RPMI7951 (cell line): Measurements from ENCODE around the gene BMPER. TPM values are rescaled to one million over a fixed set of nuclear protein-coding genes. Genes with fewer than 3 reads are reported as not detected.

Experiments used
- DNase-seq: peaks from one replicate; pipeline ENCODE4 v3.0.0-alpha.2; 2012; ENCODE audit warnings: low read depth
- total RNA-seq: library from RNA; depleted of rRNA; stranded (reverse); fragments of >200 nt; shearing (Covaris generic); gene quantifications from 2 replicates; pipeline ENCODE4 v1.2.3, GENCODE V29; 2014

BMPER gene
- total RNA-seq, 1 experiment from 2014 or later: 3.0 TPM

DNA sequence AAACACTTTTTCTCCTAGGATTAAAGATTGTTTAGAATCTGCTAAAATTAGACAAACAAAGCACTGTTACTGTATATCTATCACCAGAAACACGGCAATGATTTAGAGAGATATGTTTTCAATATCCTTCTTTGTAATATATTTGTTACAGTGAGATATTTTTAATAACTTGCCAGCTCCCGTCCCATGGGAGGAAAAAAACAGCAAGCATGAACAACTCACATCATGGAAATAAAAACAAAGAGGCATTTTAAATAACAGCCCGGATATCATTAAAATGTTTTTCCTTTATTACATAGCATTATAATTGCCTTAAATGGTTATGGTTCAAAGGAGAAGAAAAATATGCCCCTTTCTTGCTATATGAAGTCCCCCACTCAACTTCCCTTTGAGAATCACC lies 272.1 kb downstream of the BMPER start:
- DNase-seq: no peak

DNA sequence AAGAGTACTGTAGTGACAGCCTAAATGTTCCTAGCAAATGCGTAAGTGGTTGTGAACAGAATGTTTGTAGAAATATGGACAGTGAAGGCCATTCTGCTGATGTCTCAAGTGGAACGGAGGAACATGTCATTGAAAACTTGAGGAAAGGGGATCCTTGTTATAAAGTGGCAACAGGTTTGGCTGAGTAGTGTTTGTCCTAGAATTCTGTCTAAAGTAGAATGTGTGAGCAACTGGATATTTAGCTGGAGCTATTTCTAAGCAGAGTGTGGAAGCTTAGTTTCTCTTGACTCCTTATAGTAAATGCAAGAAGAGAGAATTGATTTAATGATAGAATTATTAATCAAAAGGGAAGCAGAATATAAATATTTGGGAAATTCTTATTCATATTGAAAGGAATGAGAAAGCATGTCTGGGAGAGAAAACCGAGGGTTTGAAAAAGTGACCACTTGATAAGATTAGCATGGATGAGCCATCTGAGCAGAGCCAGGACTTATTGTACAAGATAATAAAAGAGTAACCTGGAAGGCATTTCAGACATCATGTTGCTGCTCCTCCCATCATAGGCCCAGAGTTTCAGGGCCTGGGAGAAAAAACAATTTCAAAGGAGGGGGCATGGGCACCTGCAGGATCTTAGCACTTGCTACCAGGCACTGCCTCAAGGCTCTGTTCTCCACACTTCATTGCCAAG lies 276.1 kb downstream of the BMPER start:
- no peak for DNase-seq

DNA sequence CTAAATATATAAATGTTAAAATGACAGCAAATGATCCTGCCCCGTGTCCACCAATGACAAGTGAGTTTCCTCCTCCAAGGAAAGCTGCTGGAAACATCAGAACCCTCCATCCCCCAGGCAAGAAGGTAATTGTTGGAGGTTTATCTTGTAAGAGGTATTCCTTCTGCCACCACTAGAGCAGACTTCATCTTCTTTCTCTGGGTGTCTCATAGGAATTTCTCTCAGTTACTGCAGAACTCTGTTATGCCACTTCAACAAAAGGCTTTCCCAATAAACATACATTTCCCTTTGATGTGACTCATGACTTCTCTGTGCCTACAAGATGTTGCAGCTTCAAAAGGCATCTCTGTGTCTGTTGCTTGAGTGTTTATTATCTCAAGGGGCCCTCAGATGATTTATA lies 279.1 kb downstream of the BMPER start:
- DNase-seq: peak; percentile 41

DNA sequence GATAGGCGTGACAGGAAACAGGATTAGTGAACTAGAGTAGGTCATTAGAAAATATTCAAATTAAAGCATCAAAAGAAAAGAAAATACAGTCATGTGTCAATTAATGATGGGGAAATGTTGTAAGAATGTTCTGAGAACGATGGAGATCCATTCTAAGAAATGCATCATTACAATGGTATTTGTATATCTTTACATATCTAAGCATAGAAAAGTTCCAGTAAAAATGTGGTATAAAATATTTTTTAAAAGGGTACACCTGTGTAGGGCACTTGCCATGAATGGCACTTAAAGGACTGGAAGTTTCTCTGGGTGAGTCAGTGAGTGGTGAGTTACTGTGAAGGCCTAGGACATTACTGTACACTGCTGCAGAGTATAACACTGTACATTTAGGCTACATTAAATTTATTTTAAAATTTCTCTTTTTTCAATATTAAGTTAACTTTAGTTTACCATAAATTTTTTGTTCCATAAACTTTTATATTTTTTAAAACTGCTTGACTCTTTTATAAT lies 282.5 kb downstream of the BMPER start:
- no peak for DNase-seq

DNA sequence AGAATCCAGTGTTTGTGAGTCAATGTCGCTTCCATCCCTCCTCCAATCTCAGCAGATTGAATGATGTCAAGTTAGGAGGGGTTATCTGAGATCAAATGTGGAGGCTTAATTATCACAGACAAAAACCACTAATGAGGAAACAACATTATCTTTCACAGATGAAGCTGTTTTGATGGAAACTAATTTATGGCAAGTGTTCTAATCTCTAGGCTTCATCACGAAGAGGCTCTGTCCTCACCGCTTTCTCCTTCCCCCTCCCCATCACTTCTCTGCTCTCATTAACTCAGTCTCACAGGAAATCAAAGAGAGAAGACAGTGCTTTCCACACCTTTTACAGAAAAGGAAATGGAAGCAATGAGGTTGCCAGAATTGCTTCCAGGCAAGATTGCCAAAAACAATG lies 283.7 kb downstream of the BMPER start:
- no peak for DNase-seq

GRCh38 chr7:34190299-34190698 lies 285.0 kb downstream of the BMPER start:
- no peak for DNase-seq

DNA sequence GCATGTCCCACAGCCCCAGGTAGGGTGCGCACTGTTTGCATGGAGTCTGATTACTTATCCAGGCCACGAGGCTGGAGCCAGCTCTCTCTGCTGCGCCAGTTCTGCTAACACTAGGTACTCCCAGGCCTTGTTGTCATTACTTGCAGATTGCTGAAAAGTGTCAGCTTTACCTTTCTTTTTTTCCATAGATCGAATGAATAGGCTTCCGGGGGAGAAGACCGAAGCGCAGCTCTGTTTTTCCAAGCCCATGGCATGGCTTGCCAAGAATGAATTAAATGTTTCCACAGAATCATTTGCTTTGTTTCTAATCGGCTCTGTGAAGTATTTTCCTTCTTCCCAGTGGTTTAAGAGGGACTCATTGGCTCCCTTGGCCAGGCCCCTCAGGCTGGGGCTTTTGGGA lies 285.8 kb downstream of the BMPER start:
- DNase-seq: no peak

DNA sequence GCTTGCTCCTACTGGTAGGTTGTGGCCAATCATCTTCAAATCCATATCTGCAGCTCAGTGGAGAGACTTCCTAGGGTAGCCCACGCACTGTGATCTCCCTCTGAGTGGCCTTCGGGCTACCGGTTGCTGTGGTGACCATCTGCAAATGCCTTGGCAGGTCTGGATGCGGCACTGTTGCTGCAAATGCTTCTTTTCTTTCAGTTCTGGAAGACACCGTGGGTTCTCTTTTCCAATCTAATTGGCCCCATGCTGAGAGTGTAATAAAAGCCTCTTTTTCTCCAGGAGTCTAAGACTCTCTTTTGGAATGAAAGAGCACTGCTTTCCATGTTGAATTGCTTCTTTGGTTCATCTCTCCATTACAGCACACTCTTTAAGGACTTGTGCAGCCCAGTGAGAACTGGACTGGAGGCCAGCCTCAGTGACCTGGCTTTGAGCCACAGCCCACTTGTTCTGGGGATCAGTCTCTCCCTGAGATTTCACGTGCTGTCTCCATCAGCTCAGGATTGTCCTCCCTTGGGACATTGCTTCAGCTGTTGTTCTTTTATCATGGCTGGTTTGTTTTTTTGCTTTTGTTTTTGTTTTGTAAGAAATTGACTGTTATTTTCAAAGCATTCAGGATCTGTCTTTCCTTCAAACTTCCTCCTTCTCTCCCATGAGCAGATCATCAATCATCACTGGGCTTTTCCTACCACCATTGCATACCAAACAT lies 286.6 kb downstream of the BMPER start:
- DNase-seq: peak; percentile 33

- DNase-seq: no peak
Observed at GRCh38 chr7:34192906-34193305, 287.6 kb downstream of the BMPER start.

DNA sequence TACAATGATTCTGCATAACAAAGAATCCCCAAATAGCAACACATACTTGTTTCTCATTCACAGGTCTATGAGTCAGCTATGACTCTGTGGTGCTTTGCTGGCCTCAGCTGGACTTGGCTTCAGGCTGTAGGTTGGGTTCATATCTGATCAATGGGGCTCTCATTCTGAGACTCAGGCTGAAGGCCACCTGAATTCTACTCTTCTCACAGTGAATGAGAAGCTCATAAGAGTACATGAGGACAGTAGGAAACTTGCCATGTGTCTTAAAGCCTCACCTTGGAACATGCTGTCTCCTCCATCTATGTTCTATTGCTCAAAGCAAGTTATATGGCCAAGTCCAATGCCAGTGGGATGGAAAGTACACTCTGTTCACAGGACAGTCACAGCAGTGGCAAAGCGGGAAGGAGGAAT lies 292.9 kb downstream of the BMPER start:
- peak; percentile 26 for DNase-seq
